HG03159 (cell line): ENCODE results near the gene GNL1.
A peak's percentile ranks its signal among the peaks of the same experiment; 100 is the strongest.
"Not testable (repeated sequence)": the region's sequence is repeated elsewhere in the genome, so short reads cannot be mapped to it uniquely, and the experiment has no call there.

Experiments
- ATAC-seq: cut with Tn5 transposase; IDR thresholded peaks from one replicate; pipeline ENCODE4 v1.9.1; 2021; ENCODE audit warnings: mild to moderate bottlenecking, moderate library complexity; ENCODE audit not compliant: unreplicated experiment

GNL1 gene

GRCh38 chr6:30556066-30556905 lies at the start of gene GNL1:
Gene GNL1 (minus strand): TSS chr6:30556489. CDS start chr6:30556203, 286 bp downstream.
- peak; percentile 77 for ATAC-seq

- ATAC-seq = no peak
These were observed 47.7 kb upstream of the GNL1 start for GRCh38 chr6:30603961-30604360.

- no peak for ATAC-seq
These were observed 45.7 kb upstream of the GNL1 start for GRCh38 chr6:30601815-30602641.

- ATAC-seq = no peak
These were observed 45.1 kb upstream of the GNL1 start for GRCh38 chr6:30601436-30601814.

- no peak for ATAC-seq
These were observed 44.2 kb upstream of the GNL1 start for GRCh38 chr6:30600451-30600961.

- ATAC-seq = no peak
These were observed 43.5 kb upstream of the GNL1 start for GRCh38 chr6:30599625-30600324.

- no peak for ATAC-seq
These were observed 42.8 kb upstream of the GNL1 start for GRCh38 chr6:30598912-30599624.

- not testable (repeated sequence) for ATAC-seq
These were observed 41.2 kb upstream of the GNL1 start for GRCh38 chr6:30597315-30598144.

GRCh38 chr6:30592287-30592686 lies 36.0 kb upstream of the GNL1 start:
- no peak for ATAC-seq

GRCh38 chr6:30591008-30591407 lies 34.7 kb upstream of the GNL1 start:
- no peak for ATAC-seq

- ATAC-seq = no peak
These were observed 34.2 kb upstream of the GNL1 start for GRCh38 chr6:30590509-30590908.

GRCh38 chr6:30589754-30590358 lies 33.6 kb upstream of the GNL1 start:
- no peak for ATAC-seq

- ATAC-seq = no peak
These were observed 27.6 kb upstream of the GNL1 start for GRCh38 chr6:30583921-30584320.

GRCh38 chr6:30578051-30578450 lies 21.8 kb upstream of the GNL1 start:
- no peak for ATAC-seq

GRCh38 chr6:30573113-30573512 lies 16.8 kb upstream of the GNL1 start:
- no peak for ATAC-seq

- ATAC-seq = no peak
These were observed 15.9 kb upstream of the GNL1 start for GRCh38 chr6:30572148-30572547.

GRCh38 chr6:30571762-30572082 lies 15.4 kb upstream of the GNL1 start:
- ATAC-seq = no peak

- peak; percentile 88 for ATAC-seq
These were observed 14.9 kb upstream of the GNL1 start, which contains the start of gene ABCF1 for GRCh38 chr6:30571075-30571761. Gene ABCF1 (plus strand): TSS chr6:30571442. CDS start chr6:30571488, 46 bp downstream.

GRCh38 chr6:30570740-30571074 lies 14.4 kb upstream of the GNL1 start:
- peak; percentile 6 for ATAC-seq
